ENCODE measurements around the gene NDRG2.

- TF ChIP-seq EZH2phosphoT487 (IDR thresholded peaks at IDR 0.05; ENCODE audit: borderline replicate concordance) (no peak), CTCF (IDR thresholded peaks at IDR 0.05 in 2 of 3, conservative IDR thresholded peaks at IDR 0.05 in 1 of 3; ENCODE audit: borderline replicate concordance in 1 of 3, insufficient read depth in 1 of 3, low read depth in 2 of 3, low read length in 2 of 3) (peak; percentile 58 to 61 (median 60); a peak in 5 of 6 replicates), CEBPB (IDR thresholded peaks at IDR 0.05; ENCODE audit: low read depth) (no peak), POLR2A (IDR thresholded peaks at IDR 0.05; ENCODE audit: borderline replicate concordance, extremely low read depth, insufficient read depth, insufficient read length) (no peak), EZH2 (IDR thresholded peaks at IDR 0.05) (no peak), CBX3 (IDR thresholded peaks at IDR 0.05; ENCODE audit: low read depth) (no peak), SRF (IDR thresholded peaks at IDR 0.05; ENCODE audit: low read depth) (no peak)
Measured at GRCh38 chr14:21039585-21040369, 14.9 kb upstream of the NDRG2 start.

All from HCT116 (cell line).